DMS153 (cell line): Measurements from ENCODE around the gene ATP5MG.
"Not testable (repeated sequence)": the region's sequence is repeated elsewhere in the genome, so short reads cannot be mapped to it uniquely, and the experiment has no call there.

Experiments
- DNase-seq: peaks from one replicate; lab custom pipeline; 2025; lab: John Stamatoyannopoulos, UW

ATP5MG gene

DNA sequence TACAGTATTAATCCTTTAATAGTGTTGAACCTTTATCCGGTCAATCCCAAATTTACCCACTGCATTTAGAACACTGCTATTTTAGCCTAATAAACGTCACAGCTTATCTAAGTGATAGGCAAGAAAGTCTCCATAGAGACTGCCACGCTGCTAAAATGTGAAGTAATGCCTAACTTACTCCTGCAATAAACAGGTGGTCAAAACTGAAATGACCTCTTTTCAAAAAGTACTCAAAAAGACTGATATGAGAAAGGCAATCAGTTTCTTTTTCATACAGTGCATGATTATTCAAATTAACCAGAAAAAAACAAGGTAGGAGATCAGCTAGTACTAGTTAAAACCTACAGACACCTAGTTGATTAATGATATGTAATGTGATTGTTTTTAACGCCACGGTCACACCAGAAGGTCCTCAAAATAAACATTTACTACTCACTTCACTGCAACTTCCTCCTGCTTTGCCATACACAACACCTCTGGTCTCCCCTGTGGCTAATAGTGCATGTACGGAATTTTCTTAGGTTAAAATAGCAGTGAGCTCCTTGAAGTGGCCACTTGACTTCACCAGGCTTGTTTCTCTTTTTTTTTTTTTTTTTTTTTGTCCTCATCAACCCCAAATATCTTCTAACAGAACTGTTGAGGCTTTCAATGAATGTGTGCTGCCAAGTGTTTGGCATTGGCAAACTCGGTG is 8.8 kb downstream of the ATP5MG start:
- DNase-seq: no peak

DNA sequence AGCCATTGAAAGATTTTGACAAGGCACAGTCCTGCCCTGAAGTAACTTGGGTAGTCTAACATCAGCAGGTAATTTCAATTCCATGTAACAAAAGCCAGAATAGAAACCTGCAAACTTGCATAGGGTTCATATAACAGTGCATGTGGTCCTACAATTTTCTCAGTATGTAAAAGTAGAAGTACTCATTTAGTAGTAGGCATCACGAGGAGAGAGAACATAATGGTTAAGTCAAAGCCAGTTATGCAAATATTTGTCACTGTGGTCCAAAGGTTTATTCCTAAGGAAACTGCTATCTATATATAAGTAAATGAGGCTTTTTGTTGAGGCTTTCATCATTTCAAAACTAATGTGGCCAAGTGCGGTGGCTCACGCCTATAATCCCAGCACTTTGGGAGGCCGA is 10.1 kb downstream of the ATP5MG start:
- DNase-seq: no peak

DNA sequence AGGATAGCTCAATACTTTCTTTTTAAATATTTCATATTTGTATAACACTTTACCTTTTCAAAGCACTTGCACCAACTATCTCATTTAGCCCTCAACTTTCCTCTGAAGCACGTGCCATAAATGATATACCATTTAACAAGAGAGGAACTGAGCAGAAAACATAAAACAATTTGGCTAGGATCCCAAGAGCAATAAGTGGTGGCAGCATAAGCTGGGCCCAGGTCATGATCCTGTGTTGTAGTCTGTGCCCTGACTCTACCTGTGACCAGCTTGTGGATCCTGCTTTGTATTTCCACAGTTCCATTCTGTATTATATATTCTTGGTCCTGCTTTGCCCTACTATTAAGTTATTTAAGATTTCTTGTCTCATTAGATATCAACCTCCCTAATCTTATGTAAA is 11.5 kb downstream of the ATP5MG start:
- DNase-seq: peak; percentile 22

DNA sequence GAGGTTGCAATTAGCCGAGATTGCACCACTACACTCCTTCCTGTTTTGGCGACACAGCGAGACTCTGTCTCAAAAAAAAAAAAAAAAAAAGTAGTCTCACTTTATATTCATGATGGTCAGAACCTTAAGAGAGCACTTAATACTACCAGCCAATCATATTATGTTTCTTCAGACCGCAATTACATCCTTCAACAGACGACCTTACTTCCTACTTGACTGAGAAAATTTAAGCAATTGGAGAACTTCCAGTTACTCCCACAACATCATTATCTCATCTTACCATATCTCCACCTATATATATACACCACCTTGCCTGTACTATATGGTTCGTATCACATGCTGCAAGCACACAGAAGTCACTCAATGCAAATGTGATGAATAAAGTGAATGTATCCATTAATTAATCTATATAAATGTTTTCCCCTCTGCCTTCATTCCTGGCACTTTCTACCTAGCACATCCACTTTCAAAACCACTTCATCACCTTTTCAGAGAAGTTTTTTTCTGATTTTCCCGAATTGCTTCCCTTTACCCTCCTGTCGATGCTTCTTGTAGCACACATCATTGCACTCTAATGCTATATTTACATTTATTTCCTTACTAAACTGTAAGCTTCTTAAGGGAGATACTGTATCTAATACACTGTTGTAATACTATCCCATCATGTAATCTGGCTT is 13.8 kb downstream of the ATP5MG start:
- no peak for DNase-seq

DNA sequence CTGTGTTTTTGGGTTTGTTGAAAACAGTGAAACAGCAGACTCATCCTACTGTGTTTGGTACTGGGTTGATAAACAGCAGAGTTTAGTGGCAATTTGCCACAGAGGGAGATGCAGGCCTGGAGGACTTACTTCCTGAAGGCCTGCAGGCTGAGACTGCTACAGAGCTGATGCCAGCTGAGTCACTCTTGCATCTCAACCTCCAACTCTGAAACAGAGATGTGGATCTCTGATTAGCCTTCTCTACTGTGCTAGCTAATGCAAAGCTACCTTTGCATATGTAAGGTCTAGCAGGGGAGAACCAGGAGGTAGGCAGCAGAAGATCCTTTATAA is 14.3 kb downstream of the ATP5MG start:
- peak; percentile 85 for DNase-seq

DNA sequence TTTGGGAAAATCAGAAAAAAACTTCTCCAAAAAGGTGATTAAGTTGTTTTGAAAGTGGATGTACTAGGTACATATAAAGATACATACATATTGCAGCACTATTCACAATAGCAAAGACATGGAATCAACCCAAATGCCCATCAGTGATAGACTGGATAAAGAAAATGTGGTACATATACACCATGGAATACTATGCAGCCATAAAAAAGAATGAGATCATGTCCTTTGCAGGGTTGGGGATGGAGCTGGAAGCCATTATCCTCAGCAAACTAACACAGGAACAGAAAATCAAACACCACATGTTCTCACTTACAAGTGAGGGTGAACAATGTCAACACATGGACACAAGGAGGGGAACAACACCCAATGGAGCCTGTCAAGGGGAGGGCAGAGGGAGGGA is 15.5 kb downstream of the ATP5MG start:
- DNase-seq: not testable (repeated sequence)

DNA sequence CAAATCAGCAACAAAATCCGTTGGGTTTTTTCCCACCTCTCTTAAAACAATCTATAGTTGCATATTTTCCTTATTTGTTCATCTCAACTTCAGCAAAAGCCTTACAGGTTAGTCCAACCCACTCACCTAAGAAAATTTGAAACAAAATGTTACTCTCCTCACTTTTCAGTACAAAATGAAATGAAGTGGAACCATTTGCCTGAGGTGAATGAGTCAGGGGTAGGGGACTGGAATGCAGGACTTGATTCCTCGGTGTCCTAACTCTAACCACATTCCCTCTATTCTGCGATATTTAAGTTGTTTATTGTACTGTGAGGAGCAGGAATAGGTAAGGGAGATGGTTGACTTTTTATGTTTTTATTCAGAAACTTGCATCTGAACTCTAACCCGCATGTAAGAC is 16.4 kb downstream of the ATP5MG start:
- DNase-seq: no peak

DNA sequence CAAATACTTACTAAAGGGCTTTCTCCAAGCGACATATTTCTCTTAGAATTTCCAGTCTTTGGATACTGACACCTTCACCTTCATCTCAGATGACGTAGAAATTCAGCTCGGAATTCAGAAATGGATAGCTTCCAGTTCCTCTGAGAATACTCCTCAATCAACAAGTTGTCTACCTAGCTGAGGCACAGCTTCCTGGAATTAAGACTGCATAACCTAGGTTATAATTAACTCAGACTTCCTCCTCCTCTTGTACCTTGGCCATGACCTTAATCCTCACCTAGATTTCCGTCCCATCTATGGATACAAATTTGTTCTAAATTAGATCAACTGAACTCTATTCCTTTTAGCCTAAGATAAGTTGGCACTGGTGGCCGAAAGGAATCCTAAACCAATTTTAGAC is 17.4 kb downstream of the ATP5MG start:
- DNase-seq: no peak

DNA sequence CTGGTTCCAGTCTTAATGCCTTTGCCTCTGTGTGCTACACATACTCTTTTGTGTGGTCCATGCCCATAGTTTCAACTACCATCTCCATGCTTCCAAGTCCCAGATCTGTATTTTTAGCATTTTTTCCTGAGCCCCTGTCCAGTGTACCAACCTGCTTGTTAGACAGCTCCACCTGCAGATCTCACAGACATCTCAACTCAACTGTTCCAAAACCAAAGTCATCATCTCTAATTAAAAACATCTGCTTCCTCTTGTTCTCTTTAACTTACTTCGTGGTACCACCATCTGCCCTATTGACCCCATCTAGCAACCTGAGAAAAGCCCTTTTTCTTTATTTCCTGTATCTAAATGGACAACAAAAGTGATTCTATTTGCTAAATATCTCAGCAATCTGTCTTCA is 26.3 kb downstream of the ATP5MG start:
- no peak for DNase-seq

DNA sequence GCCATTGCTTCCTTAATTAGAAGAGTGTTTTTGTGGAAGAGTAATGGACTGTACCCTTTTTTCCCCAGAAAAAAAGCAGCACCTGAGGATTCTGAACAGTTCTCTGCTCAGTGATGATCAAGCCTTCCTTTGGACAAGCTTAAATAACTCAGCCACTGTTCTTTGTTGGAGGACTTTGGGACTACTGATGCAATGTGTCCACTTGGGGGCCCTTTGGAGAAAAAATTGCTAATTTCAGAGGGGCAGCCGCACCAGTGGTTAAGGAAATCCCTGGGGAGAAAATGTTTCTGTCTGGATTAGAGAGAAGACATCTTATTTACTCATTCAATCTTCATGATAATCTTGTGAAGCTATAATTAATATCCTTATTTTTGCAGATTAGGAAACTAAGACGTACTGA is 29.6 kb downstream of the ATP5MG start:
- DNase-seq: no peak

DNA sequence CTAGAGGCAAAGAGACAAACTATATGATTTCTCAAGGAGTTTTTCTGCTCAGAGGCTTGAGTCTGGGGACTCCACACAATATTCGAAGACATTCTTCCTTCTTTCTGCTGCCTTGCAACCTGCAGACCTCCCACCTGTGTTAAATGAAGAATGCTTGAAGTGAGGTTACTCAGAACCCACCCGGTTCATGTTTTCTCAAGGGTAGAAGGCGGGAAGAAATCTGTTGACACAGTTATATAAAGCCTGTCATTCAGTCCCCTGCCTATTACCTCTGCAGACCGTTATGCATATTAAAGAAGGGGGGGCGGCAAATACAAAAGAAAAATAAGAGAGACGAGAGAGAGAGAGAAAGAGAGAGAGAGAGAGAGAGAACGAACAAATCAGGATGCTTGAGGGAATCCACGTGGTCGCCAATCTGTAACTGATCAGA is 32.7 kb downstream of the ATP5MG start:
- DNase-seq: no peak

DNA sequence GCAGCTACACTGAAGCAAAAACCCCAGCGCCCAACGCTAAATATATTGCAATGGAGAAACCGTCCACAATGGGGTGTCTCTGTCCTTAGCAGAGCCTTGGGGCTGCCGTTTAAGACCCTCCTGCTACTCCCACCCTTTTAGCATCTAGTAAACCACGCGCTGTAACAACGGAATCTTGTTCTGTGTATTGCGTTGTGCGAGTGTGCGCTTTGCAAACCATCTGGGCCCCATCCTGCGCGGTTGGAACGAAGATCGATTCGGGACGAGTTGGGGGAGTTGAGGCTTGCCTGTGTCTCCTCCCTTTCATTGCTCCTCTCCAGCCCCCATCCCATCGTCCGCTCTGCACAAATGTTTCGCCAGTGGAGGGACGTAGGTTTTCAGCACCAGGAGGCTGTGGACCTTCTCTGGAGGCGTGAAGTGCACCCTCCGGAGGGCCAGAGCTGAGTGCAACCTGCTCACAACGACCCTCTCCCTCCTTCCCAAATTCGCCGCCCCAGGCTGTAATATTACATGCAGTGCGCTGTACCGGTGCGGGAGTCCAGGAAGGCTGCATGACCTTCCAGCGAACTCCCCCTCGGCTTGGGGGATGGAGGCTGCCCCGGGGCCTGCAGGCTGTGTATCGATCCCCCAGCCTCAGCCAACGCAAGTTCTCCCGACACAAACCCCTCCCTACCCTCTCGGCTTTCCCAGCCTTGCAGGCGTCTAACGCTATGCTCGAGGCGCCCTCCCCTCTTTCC is 33.3 kb downstream of the ATP5MG start:
- no peak for DNase-seq

DNA sequence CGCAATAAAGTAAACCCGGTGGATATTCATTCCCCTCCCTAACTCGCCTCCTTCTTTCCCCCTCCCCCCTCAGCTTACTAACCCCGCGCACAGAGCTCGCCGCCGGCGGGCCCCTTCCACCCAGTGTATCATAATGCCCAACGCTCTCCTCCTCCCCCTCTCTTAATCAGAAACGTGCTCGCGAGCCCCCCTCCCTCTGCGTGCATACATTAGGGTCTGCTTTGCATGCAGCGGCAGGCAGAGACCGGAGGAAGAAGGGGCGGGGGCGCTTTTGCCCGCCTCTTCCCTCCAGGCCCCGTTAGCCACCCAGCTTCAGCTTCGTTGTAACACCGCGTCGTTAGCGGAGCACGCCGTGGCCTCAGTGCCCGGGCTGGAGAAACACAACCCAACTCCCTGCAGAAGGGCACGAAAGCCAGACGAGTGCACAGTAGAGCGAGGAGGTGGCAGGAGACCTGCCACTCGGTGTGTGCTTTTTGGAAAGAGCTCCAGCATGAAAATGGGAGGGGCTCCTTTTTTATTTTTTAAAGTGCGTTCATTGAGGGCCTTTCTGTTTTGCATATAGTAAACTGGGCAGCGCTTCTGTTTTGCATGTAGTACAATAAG is 34.0 kb downstream of the ATP5MG start:
- peak; percentile 77 for DNase-seq

DNA sequence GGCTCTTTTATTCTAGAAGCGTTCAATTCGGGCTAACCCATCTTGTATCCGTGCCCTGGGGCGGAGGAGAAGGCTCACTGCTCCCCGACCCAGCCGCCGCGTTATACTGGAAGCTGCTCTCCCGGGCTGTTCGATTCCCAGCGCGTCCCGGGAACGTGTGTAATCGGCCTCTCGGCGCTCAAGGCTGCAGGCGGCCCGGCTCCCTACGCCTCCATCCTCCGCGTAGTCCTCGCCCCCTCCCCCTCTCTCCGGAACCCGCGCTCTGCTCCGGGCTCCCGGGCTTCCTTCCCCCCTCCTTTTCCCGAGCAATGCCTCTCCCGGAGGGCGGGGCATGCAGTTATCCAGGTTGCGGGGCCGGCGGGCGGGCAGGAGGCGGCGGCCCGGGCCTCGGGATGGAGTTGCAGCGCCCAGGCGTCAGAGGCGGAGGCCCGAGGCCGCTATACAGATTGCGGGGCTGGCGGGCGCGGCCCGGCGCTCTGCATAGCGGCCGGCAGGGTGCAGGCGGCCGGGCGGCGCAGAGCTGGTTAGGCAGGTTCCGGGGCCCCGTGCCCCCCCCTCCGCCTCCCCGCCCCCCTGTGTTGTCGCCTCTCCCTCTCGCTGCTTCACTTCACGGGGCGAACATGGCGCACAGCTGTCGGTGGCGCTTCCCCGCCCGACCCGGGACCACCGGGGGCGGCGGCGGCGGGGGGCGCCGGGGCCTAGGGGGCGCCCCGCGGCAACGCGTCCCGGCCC is 34.7 kb downstream of the ATP5MG start, which contains the start of gene KMT2A:
Gene KMT2A, plus strand, starts transcription at position 600 of the 732 bp plus-strand sequence. Its CDS starts 21 bp downstream, at position 621.
- peak; percentile 98 for DNase-seq

DNA sequence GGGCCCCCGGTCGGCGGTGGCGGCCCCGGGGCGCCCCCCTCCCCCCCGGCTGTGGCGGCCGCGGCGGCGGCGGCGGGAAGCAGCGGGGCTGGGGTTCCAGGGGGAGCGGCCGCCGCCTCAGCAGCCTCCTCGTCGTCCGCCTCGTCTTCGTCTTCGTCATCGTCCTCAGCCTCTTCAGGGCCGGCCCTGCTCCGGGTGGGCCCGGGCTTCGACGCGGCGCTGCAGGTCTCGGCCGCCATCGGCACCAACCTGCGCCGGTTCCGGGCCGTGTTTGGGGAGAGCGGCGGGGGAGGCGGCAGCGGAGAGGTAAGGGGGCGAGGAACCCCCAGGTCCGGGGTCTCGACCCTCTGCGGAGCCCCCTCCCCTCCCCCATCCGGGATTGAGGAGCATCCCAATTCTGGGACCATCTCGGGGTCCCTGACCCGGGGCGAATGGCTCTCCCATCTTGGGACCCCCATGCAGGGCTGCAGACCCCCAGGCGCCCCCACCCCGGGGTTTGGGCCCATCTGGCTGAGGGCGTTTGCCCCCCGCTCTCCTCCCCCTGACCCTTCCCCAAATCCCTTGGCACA is 35.3 kb downstream of the ATP5MG start:
- no peak for DNase-seq

DNA sequence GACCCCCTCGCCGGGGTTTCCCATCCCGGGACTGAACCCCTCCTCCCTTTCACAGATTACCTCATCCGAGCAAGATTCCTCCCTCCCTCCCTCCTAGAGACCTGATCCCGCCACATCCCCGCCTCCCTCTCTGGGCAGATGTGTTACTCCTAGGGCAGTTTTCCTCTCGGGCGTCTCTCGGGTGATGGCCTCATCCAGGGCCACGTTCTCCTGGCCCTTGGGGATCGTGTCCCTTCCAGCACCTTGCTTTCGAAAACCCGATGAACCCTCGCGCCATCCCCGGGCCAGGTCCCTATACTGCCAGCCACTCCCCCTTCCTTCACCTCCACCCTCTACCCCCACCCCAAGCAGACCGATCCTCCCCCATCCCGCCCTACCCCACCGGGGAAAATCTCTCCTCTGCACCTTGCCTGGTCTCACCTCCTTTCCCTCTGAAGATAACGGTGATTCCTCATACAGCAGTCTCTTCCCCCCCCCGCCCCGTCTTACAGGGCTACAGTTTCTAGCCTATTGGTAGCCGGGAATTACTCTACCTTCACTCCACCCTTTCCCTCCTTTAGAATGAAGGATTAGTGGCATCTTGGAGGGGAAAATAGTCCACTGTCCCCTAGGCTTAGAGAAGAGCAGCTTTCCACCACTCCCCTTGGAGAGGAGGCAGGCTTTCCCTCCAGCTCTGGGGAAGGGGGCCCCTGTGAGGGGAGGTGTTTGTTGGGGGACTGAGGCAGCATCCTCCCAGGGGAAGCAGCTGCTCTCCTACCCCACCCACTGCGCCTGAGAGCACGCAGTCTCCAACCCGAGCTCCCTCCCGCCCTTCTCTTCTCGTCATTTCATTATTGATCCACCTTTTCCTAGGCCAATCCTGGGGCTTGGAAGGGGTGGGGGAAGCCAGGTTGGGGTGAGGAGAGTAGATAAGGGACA is 36.1 kb downstream of the ATP5MG start:
- peak; percentile 26 for DNase-seq

DNA sequence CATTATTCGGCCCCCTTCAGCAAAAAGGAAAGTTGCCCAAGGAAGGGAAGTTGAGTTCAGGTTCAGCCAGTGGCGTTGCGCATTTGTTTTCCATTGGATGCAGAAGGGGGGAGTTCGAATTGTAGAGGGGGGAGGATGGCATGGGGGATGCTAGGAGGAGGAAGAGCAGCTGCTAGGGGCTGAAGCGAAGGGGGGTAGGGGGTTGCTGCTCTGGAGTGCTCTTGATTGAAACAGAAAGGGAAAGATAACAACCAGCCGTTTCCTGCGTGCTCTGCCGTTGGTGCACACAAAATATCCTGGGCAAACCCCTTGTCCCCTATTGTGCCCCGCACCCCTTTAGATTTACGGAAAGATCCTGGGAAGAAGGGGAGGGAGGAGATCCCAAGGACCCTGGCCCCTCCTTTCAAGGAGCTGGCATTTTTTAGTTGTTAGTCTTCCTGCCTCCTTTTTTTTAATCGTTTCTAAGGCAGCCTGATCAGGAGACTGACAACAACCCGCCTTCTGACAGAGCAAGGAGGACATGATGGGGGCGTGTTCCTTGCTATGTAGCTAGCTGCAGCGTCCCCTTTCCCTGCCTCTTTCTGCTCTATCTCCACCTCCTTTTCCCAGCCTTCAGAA is 37.0 kb downstream of the ATP5MG start:
- peak; percentile 13 for DNase-seq

DNA sequence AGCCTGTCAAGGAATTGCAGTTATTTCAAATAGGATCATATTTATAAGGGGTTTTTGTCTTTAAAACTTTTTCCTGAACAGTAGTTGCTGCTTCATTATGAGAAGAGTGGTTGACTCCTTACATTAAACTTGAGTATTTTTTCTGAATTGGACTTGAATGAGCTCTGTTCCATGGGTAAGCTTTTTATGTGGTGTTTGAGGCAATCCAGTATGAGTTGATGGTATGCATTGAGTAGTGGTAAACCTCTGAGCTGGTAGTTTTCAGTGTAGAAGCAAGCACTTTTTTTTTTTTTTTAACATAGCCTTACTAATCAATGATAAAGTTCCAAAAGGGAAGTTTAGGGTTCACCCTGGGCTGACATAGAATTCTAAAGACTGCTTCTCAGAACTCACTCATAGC is 38.2 kb downstream of the ATP5MG start:
- DNase-seq: no peak

DNA sequence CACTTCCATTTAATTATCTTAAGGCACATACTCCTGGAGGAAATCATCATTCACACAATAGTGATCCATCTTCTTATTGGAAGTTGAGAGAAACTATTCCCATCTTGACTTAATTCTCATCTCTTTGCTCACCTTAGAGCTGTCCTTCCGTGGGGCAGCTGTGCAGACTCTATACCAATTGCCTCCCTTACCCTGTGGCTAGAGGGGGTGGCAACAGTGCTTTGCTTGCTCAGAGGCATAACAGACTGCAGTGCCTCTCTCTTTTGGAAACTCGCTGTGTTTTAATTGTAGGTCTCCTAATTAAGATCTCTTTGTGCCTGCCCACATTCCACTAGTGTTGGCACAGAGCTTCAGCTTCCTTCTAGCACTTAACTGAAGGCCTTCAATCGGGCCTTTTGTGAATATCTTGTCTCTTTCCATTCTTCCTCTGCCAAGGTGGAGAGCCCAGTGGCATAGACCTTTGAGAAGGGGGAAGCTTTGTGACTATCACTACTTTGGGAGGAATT is 40.4 kb downstream of the ATP5MG start:
- no peak for DNase-seq

DNA sequence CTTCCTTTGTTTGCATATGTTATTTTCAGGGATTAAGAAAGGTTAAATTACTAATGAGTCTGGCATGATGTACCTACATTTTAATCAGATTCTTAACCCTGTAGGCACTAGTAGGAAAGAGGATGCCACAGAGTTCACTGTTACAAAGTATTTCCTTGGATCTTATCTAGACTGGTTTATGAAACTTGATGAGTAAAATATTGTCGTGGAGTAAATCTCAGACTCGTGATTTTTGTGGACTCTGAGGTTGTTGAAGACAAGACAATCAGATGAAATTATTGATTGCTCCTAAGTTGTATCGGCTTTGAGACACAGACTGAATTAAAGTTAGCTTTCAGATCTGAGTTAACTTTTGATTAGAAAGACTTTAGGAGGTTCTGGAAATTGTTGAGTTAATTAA is 40.9 kb downstream of the ATP5MG start:
- no peak for DNase-seq
